K562 (cell line): Measurements from ENCODE around the gene AGO3. TPM values are rescaled to one million over a fixed set of nuclear protein-coding genes. Genes with fewer than 3 reads are reported as not detected.

Experiments
- CBFA2T3 ChIP-seq: fragments of 450-650 bp; IDR thresholded peaks from 2 replicates; pipeline ENCODE4 v1.6.1; 2017
- CBX2 ChIP-seq: fragments of 200-600 bp; sonication (generic); IDR thresholded peaks from one replicate; pipeline ENCODE4 v1.6.1; 2012; ENCODE audit warnings: mild to moderate bottlenecking, low read length, inconsistent platforms; ENCODE audit not compliant: insufficient read depth, poor library complexity, severe bottlenecking
- CXXC5 ChIP-seq: fragments of 250-450 bp; sonication (Bioruptor Pico); IDR thresholded peaks from 2 replicates; pipeline ENCODE4 v1.8.0; 2022; ENCODE audit warnings: inconsistent platforms, mild to moderate bottlenecking, moderate library complexity
- EGR1 ChIP-seq: fragments of 450-650 bp; conservative IDR thresholded peaks from 2 replicates; pipeline ENCODE4 v1.6.1; 2017; ENCODE audit warnings: mild to moderate bottlenecking
- GABPB1 ChIP-seq: sonication (generic); formaldehyde crosslinking; IDR thresholded peaks from 2 replicates; pipeline ENCODE4 v1.8.0; 2022; ENCODE audit warnings: mild to moderate bottlenecking, missing genetic modification reagents
- KLF1 ChIP-seq: fragments of 450-650 bp; IDR thresholded peaks from 2 replicates; pipeline ENCODE4 v1.6.1; 2016; ENCODE audit warnings: missing genetic modification characterization, missing compliant biosample characterization
- PML ChIP-seq: IDR thresholded peaks from 2 replicates; pipeline ENCODE4 v1.6.1; 2012; ENCODE audit warnings: low read length, inconsistent platforms
- POLR2G ChIP-seq: fragments of 200-400 bp; formaldehyde crosslinking; IDR thresholded peaks from 2 replicates; pipeline ENCODE4 v1.6.1; 2017; ENCODE audit warnings: low read depth, mild to moderate bottlenecking, antibody characterized with exemption, low read length, moderate library complexity
- POLR3A ChIP-seq: IDR thresholded peaks from 2 replicates; pipeline ENCODE4 v1.6.1; 2011; ENCODE audit warnings: borderline replicate concordance, mild to moderate bottlenecking, moderate library complexity; ENCODE audit not compliant: insufficient read length, insufficient read depth; ENCODE audit errors: extremely low read depth
- SAFB ChIP-seq: fragments of 200-400 bp; formaldehyde crosslinking; IDR thresholded peaks from 2 replicates; pipeline ENCODE4 v1.6.1; 2017; ENCODE audit warnings: low read depth, low read length, borderline replicate concordance
- SIN3A ChIP-seq, 2 experiments: fragments of 150-350 bp in 1 of 2; IDR thresholded peaks; 2 replicates each; pipeline ENCODE4 v1.6.1; 2011 to 2016; ENCODE audit warnings: borderline replicate concordance in 2 of 2, low read depth in 2 of 2, low read length in 2 of 2, mild to moderate bottlenecking in 2 of 2, moderate library complexity in 2 of 2; ENCODE audit not compliant: control insufficient read depth in 1 of 2
- SNIP1 ChIP-seq: fragments of 450-650 bp; IDR thresholded peaks from 2 replicates; pipeline ENCODE4 v1.7.1; 2017; ENCODE audit warnings: low read depth, mild to moderate bottlenecking
- STAT5B ChIP-seq: fragments of 250-450 bp; sonication (Bioruptor Pico); IDR thresholded peaks from 2 replicates; pipeline ENCODE4 v1.8.0; 2021; ENCODE audit warnings: mild to moderate bottlenecking, inconsistent platforms
- THRAP3 ChIP-seq: fragments of 450-650 bp; IDR thresholded peaks from 2 replicates; pipeline ENCODE4 v1.6.1; 2016; ENCODE audit warnings: mild to moderate bottlenecking, inconsistent platforms, borderline replicate concordance
- XRCC4 ChIP-seq: IDR thresholded peaks from one replicate; pipeline ENCODE4 v1.6.1; 2011; ENCODE audit not compliant: insufficient read depth, insufficient read length; ENCODE audit errors: extremely low read depth
- ZNF695 ChIP-seq: fragments of 450-650 bp; formaldehyde crosslinking; IDR thresholded peaks from 2 replicates; pipeline ENCODE4 v1.4.0; 2020; ENCODE audit warnings: mild to moderate bottlenecking, moderate library complexity
- ZSCAN32 ChIP-seq: fragments of 450-650 bp; formaldehyde crosslinking; IDR thresholded peaks from 2 replicates; pipeline ENCODE4 v1.4.0; 2020; ENCODE audit warnings: mild to moderate bottlenecking, moderate library complexity
- polyA plus RNA-seq, 8 experiments: library from polyadenylated mRNA; depleted of rRNA in 4 of 8; stranded (reverse) in 5 of 8; unstranded in 3 of 8; fragments of >200 nt; fragmentation: Nextera tagmentation in 2 of 8; fragmentation: Illumina TruSeq in 1 of 8; extraction: Ambion mirVana in 2 of 8; extraction: Trizol in 1 of 8; gene quantifications; 2 replicates each; pipeline versions ENCODE4 v1.2.1 to v1.2.3, GENCODE V29; 2011 to 2014; ENCODE audit warnings: inconsistent platforms in 1 of 8, missing spikeins in 1 of 8
- total RNA-seq, 7 experiments: library from RNA; depleted of rRNA in 6 of 7; stranded (reverse); fragments of >200 nt in 6 of 7; fragmentation: Illumina TruSeq in 2 of 7; extraction: Trizol in 2 of 7; gene quantifications; 2 replicates each; pipeline versions ENCODE4 v1.2.1 to v1.2.3, GENCODE V29; 2011 to 2021; ENCODE audit warnings: low replicate concordance in 1 of 7
- TF ChIP-seq, protein P1 (sequence below): fragments of 250-450 bp; sonication (Bioruptor Pico); IDR thresholded peaks from 2 replicates; pipeline ENCODE4 v1.4.0; 2020
- TF ChIP-seq, protein P2 (sequence below): fragments of 250-450 bp; sonication (Bioruptor Pico); IDR thresholded peaks from 2 replicates; pipeline ENCODE4 v1.5.0; 2022; ENCODE audit warnings: mild to moderate bottlenecking
- TF ChIP-seq, protein P3 (sequence below): fragments of 450-650 bp; conservative IDR thresholded peaks from 2 replicates; pipeline ENCODE4 v1.6.1; 2016; ENCODE audit warnings: missing genetic modification characterization, low read depth, mild to moderate bottlenecking, missing compliant biosample characterization, moderate library complexity
- TF ChIP-seq, protein P4 (sequence below), 2 experiments: fragments of 450-650 bp in 1 of 2; sonication (generic) in 1 of 2; formaldehyde crosslinking in 1 of 2; IDR thresholded peaks in 1 of 2; conservative IDR thresholded peaks in 1 of 2; 2 replicates each; pipeline versions ENCODE4 v1.6.1 to v1.8.1; 2016 to 2023; ENCODE audit warnings: mild to moderate bottlenecking in 2 of 2, moderate library complexity in 2 of 2, inconsistent platforms in 1 of 2, missing genetic modification reagents in 1 of 2
- TF ChIP-seq, protein P5 (sequence below), 2 experiments: fragments of 450-650 bp; conservative IDR thresholded peaks; 2 replicates each; pipeline ENCODE4 v1.6.1; 2017; ENCODE audit warnings: mild to moderate bottlenecking in 2 of 2, moderate library complexity in 2 of 2

AGO3 gene
- total and polyA plus RNA-seq, 9 of the 15 experiments (the other 6 are each of a cell fraction or from before 2014, with no cell fraction given): 4.5 to 41.5 (median 22.7) TPM

DNA sequence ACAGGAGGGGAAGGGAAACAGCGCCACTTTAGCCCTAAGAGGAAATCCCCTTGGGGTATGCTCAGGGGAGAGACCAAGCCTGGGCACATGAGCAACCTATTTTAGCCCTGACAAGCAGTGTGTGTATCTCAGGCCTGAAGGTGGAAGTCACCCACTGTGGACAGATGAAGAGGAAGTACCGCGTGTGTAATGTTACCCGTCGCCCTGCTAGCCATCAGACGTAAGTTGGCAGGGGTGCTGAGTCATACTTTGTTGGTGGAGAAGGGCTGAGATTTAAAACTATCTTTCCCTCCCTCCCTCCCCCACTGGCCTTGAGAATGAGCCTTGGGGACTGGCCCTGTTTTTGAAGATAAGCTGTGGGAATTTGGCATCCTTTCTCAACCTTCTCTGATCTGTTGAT is 36.7 kb upstream of the AGO3 start (continued):
- no peak for TF ChIP-seq EGR1
- TF ChIP-seq CBFA2T3: peak; percentile 72
- no peak for TF ChIP-seq STAT5B (CRISPR knock-in tag)
- no peak for TF ChIP-seq POLR2G
- no peak for TF ChIP-seq THRAP3
- no peak for TF ChIP-seq CBX2
- no peak for TF ChIP-seq ZNF695 (CRISPR knock-in tag)
- TF ChIP-seq GABPB1: no peak
- TF ChIP-seq SIN3A (IDR thresholded peaks at IDR 0.05; ENCODE audit: borderline replicate concordance in 2 of 2, control insufficient read depth in 1 of 2, low read depth in 2 of 2, low read length in 2 of 2): no peak
- no peak for TF ChIP-seq PML
- TF ChIP-seq, protein P1, sequence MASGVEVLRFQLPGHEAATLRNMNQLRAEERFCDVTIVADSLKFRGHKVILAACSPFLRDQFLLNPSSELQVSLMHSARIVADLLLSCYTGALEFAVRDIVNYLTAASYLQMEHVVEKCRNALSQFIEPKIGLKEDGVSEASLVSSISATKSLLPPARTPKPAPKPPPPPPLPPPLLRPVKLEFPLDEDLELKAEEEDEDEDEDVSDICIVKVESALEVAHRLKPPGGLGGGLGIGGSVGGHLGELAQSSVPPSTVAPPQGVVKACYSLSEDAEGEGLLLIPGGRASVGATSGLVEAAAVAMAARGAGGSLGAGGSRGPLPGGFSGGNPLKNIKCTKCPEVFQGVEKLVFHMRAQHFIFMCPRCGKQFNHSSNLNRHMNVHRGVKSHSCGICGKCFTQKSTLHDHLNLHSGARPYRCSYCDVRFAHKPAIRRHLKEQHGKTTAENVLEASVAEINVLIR (CRISPR knock-in tag): no peak
- TF ChIP-seq POLR3A: no peak
- TF ChIP-seq XRCC4: no peak
- TF ChIP-seq, protein P2, sequence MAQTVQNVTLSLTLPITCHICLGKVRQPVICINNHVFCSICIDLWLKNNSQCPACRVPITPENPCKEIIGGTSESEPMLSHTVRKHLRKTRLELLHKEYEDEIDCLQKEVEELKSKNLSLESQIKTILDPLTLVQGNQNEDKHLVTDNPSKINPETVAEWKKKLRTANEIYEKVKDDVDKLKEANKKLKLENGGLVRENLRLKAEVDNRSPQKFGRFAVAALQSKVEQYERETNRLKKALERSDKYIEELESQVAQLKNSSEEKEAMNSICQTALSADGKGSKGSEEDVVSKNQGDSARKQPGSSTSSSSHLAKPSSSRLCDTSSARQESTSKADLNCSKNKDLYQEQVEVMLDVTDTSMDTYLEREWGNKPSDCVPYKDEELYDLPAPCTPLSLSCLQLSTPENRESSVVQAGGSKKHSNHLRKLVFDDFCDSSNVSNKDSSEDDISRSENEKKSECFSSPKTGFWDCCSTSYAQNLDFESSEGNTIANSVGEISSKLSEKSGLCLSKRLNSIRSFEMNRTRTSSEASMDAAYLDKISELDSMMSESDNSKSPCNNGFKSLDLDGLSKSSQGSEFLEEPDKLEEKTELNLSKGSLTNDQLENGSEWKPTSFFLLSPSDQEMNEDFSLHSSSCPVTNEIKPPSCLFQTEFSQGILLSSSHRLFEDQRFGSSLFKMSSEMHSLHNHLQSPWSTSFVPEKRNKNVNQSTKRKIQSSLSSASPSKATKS (CRISPR knock-in tag): no peak
- no peak for TF ChIP-seq SNIP1
- TF ChIP-seq, protein P3, sequence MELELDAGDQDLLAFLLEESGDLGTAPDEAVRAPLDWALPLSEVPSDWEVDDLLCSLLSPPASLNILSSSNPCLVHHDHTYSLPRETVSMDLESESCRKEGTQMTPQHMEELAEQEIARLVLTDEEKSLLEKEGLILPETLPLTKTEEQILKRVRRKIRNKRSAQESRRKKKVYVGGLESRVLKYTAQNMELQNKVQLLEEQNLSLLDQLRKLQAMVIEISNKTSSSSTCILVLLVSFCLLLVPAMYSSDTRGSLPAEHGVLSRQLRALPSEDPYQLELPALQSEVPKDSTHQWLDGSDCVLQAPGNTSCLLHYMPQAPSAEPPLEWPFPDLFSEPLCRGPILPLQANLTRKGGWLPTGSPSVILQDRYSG (tag): 0 out of 2 replicates have a peak, but pooled peaks have one; percentile 33
- TF ChIP-seq, protein P4, sequence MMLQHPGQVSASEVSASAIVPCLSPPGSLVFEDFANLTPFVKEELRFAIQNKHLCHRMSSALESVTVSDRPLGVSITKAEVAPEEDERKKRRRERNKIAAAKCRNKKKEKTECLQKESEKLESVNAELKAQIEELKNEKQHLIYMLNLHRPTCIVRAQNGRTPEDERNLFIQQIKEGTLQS (IDR thresholded peaks at IDR 0.05): peak; percentile 75
- TF ChIP-seq, protein P4 (CRISPR knock-in tag; conservative IDR thresholded peaks at IDR 0.05): no peak
- TF ChIP-seq CXXC5 (CRISPR knock-in tag): peak; percentile 50; the same call in 1 of the 2 replicates
- TF ChIP-seq ZSCAN32 (CRISPR knock-in tag): no peak
- TF ChIP-seq SAFB: no peak
- TF ChIP-seq KLF1 (tag): no peak
- TF ChIP-seq, protein P5, sequence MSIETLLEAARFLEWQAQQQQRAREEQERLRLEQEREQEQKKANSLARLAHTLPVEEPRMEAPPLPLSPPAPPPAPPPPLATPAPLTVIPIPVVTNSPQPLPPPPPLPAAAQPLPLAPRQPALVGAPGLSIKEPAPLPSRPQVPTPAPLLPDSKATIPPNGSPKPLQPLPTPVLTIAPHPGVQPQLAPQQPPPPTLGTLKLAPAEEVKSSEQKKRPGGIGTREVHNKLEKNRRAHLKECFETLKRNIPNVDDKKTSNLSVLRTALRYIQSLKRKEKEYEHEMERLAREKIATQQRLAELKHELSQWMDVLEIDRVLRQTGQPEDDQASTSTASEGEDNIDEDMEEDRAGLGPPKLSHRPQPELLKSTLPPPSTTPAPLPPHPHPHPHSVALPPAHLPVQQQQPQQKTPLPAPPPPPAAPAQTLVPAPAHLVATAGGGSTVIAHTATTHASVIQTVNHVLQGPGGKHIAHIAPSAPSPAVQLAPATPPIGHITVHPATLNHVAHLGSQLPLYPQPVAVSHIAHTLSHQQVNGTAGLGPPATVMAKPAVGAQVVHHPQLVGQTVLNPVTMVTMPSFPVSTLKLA (conservative IDR thresholded peaks at IDR 0.05): 0 out of 4 replicates have a peak, but pooled peaks of 1 of the 2 experiments have one; percentile 23
